Neural cell (in vitro differentiated cells): Measurements from ENCODE around the gene AHNAK. TPM values are rescaled to one million over a fixed set of nuclear protein-coding genes. Genes with fewer than 3 reads are reported as not detected.

Experiments used
- H2AFZ ChIP-seq: fragments of 200-600, 300-800 bp; sonication (generic), shearing (Covaris generic); 2 replicates; pipeline ENCODE4 v1.6.0; 2014; ENCODE audit warnings: low read depth, mild to moderate bottlenecking, antibody characterized with exemption, low read length, moderate library complexity
- H3F3A ChIP-seq: fragments of 200-600 bp; shearing (Covaris generic); 2 replicates; pipeline ENCODE4 v1.6.1; 2016; ENCODE audit warnings: mild to moderate bottlenecking, moderate library complexity, mixed read lengths, antibody characterized with exemption, low read length; ENCODE audit not compliant: insufficient read depth, poor library complexity, severe bottlenecking
- H3K27ac ChIP-seq: fragments of 200-600, 300-800 bp; sonication (generic), shearing (Covaris generic); 2 replicates; pipeline ENCODE4 v1.5.1; 2014; ENCODE audit warnings: mild to moderate bottlenecking, low read length, moderate library complexity
- H3K27me3 ChIP-seq: fragments of 300-800, 200-600 bp; sonication (generic), shearing (Covaris generic); 2 replicates; pipeline ENCODE4 v1.6.0; 2014; ENCODE audit warnings: mild to moderate bottlenecking, low read depth, low read length, moderate library complexity; ENCODE audit not compliant: insufficient read depth
- H3K36me3 ChIP-seq: fragments of 300-800, 200-600 bp; sonication (generic), shearing (Covaris generic); 2 replicates; pipeline ENCODE4 v1.5.1; 2014; ENCODE audit warnings: mild to moderate bottlenecking, antibody characterized with exemption, low read length, moderate library complexity; ENCODE audit not compliant: insufficient read depth
- H3K4me2 ChIP-seq: fragments of 300-800, 200-600 bp; sonication (generic), shearing (Covaris generic); 2 replicates; pipeline ENCODE4 v1.6.0; 2014; ENCODE audit warnings: mild to moderate bottlenecking, low read length
- H3K4me3 ChIP-seq: fragments of 300-800, 200-600 bp; sonication (generic), shearing (Covaris generic); 2 replicates; pipeline ENCODE4 v1.5.1; 2014; ENCODE audit warnings: mild to moderate bottlenecking, low read length, moderate library complexity
- H3K79me2 ChIP-seq: fragments of 200-600 bp; shearing (Covaris generic); replicated peaks from 2 replicates; pipeline ENCODE4 v1.6.0; 2014; ENCODE audit warnings: mild to moderate bottlenecking, low read length, moderate library complexity; ENCODE audit not compliant: insufficient read depth
- H3K9ac ChIP-seq: fragments of 300-800, 200-600 bp; sonication (generic), shearing (Covaris generic); 2 replicates; pipeline ENCODE4 v1.6.1; 2016; ENCODE audit warnings: mild to moderate bottlenecking, low read length, mixed read lengths
- H3K9me2 ChIP-seq: fragments of 200-600 bp; shearing (Covaris generic); 2 replicates; pipeline ENCODE4 v1.6.1; 2016; ENCODE audit warnings: mild to moderate bottlenecking, low read length, mixed read lengths; ENCODE audit not compliant: insufficient read depth
- H3K9me3 ChIP-seq: fragments of 200-600, 300-800 bp; sonication (generic), shearing (Covaris generic); 2 replicates; pipeline ENCODE4 v1.6.1; 2016; ENCODE audit warnings: mild to moderate bottlenecking, mixed run types, low read length, moderate library complexity, mixed read lengths
- H4K20me1 ChIP-seq: fragments of 200-600 bp; shearing (Covaris generic); 2 replicates; pipeline ENCODE4 v1.6.1; 2016; ENCODE audit warnings: mild to moderate bottlenecking, mixed run types; ENCODE audit not compliant: insufficient read depth
- MXI1 ChIP-seq: fragments of 450-650 bp; conservative IDR thresholded peaks from 2 replicates; pipeline ENCODE4 v1.6.1; 2014; ENCODE audit warnings: antibody characterized with exemption, mild to moderate bottlenecking; ENCODE audit not compliant: poor library complexity, severe bottlenecking
- POLR2AphosphoS5 ChIP-seq: IDR thresholded peaks from 2 replicates; pipeline ENCODE4 v1.6.1; 2012
- RAD21 ChIP-seq: fragments of 450-650 bp; conservative IDR thresholded peaks from 2 replicates; pipeline ENCODE4 v1.6.1; 2014; ENCODE audit warnings: antibody characterized with exemption, mild to moderate bottlenecking, moderate library complexity
- REST ChIP-seq: IDR thresholded peaks from 2 replicates; pipeline ENCODE4 v1.6.1; 2012; ENCODE audit warnings: borderline replicate concordance
- SMC3 ChIP-seq: fragments of 450-650 bp; conservative IDR thresholded peaks from 2 replicates; pipeline ENCODE4 v1.6.1; 2014; ENCODE audit warnings: antibody characterized with exemption, mild to moderate bottlenecking, moderate library complexity; ENCODE audit not compliant: poor library complexity
- polyA plus RNA-seq: library from polyadenylated mRNA; depleted of rRNA; stranded (reverse); fragments of >200 nt; gene quantifications from 2 replicates; pipeline ENCODE4 v1.2.3, GENCODE V29; 2014
- TF ChIP-seq, protein P1 (sequence below): fragments of 450-650 bp; IDR thresholded peaks from 2 replicates; pipeline ENCODE4 v1.5.1; 2014; ENCODE audit warnings: antibody characterized with exemption, mild to moderate bottlenecking, moderate library complexity; ENCODE audit not compliant: poor library complexity, severe bottlenecking

Gene AHNAK
- polyA plus RNA-seq, 1 donor from 2014 or later: 0.11 TPM

DNA sequence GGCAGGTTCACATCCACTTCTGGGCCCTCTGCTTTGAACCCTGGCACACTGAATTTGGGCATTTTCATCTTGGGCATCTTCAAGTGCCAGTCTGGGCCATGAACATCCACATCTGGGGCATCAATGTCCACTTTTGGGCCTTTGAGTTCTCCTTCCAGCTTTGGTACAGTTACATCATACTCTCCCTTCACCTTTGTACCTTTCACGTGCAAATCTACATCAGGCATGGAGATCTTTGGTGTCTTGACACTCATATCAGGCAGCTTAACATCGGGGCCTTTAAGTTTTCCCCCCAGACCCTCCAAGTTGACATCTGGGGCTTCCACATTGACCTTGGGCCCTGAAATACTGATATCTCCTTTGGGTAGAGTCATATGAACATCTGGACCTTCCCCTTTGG is 14.5 kb downstream of the AHNAK start:
- Histone ChIP-seq H3K27me3 (no peaks in the 10 kb centered on the region), H2AFZ (no peak overlapping the region), H3K79me2 (no peaks in the 10 kb centered on the region), H4K20me1 (no peaks in the 10 kb centered on the region), H3K4me3 (no peak overlapping the region), H3K9ac (no peak overlapping the region), H3K9me3 (no peaks in the 10 kb centered on the region), H3K4me2 (no peak overlapping the region), H3F3A (no peaks in the 10 kb centered on the region), H3K9me2 (no peaks in the 10 kb centered on the region), H3K27ac (no peak overlapping the region), H3K36me3 (no peaks in the 10 kb centered on the region)
- TF ChIP-seq RAD21: no peak

DNA sequence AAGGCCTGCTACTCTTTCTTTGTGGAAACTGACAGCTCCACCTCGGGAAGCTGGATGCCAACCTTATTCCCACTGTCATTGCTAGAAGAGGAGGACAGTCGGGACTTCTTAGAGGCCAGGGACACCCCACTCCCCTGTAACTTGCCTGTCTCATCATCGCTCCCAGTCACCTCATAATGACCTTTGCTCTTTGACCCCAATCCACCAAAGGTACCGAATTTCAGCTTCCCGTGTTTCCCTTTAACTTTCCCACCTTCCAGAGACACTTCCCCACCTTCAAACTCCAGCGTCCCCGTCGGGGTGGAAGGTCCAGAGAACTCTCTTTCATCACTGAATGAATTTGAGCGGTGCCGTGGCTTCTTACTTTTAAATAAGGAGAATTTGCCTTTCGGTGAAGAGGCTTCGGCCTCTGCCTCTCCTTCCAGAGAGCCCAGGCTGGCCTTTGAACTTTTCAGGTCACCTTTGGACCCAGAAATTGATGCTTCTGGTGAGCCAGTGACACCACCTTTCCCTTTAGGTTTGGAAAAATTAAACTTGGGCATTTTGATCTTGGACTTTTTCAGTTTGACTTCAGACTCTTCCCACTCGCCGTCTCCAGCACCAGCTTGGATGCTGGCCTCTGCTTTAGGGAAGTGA is 29.8 kb downstream of the AHNAK start:
- no peaks in the 10 kb centered on the region for H4K20me1 ChIP-seq

More for the DNA sequence above, 29.8 kb downstream of the AHNAK start:
- Histone ChIP-seq H3F3A (no peaks in the 10 kb centered on the region), H3K27me3 (no peaks in the 10 kb centered on the region), H3K9ac (no peak overlapping the region), H3K4me3 (no peak overlapping the region), H3K9me2 (no peaks in the 10 kb centered on the region), H3K4me2 (no peak overlapping the region), H2AFZ (no peak overlapping the region), H3K79me2 (no peaks in the 10 kb centered on the region), H3K36me3 (no peaks in the 10 kb centered on the region), H3K9me3 (no peaks in the 10 kb centered on the region), H3K27ac (no peak overlapping the region)
- no peak for TF ChIP-seq MXI1
- TF ChIP-seq SMC3: no peak
- no peak for TF ChIP-seq POLR2AphosphoS5
- TF ChIP-seq, protein P1, sequence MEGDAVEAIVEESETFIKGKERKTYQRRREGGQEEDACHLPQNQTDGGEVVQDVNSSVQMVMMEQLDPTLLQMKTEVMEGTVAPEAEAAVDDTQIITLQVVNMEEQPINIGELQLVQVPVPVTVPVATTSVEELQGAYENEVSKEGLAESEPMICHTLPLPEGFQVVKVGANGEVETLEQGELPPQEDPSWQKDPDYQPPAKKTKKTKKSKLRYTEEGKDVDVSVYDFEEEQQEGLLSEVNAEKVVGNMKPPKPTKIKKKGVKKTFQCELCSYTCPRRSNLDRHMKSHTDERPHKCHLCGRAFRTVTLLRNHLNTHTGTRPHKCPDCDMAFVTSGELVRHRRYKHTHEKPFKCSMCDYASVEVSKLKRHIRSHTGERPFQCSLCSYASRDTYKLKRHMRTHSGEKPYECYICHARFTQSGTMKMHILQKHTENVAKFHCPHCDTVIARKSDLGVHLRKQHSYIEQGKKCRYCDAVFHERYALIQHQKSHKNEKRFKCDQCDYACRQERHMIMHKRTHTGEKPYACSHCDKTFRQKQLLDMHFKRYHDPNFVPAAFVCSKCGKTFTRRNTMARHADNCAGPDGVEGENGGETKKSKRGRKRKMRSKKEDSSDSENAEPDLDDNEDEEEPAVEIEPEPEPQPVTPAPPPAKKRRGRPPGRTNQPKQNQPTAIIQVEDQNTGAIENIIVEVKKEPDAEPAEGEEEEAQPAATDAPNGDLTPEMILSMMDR: no peak
- no peak for TF ChIP-seq RAD21
- no peak for TF ChIP-seq REST
